LNCAP (cell line): ENCODE results near the gene MCCD1.

Experiments used
- TF ChIP-seq, protein P1 (sequence below): fragments of 450-650 bp; IDR thresholded peaks from 2 replicates; pipeline ENCODE4 v1.5.1; 2017; ENCODE audit warnings: mild to moderate bottlenecking

Gene MCCD1

DNA sequence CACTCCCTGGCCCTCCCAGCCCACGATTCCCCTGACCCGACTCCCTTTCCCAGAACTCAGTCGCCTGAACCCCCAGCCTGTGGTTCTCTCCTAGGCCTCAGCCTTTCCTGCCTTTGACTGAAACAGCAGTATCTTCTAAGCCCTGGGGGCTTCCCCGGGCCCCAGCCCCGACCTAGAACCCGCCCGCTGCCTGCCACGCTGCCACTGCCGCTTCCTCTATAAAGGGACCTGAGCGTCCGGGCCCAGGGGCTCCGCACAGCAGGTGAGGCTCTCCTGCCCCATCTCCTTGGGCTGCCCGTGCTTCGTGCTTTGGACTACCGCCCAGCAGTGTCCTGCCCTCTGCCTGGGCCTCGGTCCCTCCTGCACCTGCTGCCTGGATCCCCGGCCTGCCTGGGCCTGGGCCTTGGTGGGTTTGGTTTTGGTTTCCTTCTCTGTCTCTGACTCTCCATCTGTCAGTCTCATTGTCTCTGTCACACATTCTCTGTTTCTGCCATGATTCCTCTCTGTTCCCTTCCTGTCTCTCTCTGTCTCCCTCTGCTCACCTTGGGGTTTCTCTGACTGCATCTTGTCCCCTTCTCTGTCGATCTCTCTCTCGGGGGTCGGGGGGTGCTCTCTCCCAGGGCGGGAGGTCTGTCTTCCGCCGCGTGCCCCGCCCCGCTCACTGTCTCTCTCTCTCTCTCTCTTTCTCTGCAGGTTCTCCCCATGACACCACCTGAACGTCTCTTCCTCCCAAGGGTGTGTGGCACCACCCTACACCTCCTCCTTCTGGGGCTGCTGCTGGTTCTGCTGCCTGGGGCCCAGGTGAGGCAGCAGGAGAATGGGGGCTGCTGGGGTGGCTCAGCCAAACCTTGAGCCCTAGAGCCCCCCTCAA, 43.5 kb downstream of the MCCD1 start, which contains the start of gene LTA:
LTA (plus strand) TSS at position 249 of the 871 bp plus-strand sequence; CDS start at position 703, 454 bp downstream.
- TF ChIP-seq, protein P1, sequence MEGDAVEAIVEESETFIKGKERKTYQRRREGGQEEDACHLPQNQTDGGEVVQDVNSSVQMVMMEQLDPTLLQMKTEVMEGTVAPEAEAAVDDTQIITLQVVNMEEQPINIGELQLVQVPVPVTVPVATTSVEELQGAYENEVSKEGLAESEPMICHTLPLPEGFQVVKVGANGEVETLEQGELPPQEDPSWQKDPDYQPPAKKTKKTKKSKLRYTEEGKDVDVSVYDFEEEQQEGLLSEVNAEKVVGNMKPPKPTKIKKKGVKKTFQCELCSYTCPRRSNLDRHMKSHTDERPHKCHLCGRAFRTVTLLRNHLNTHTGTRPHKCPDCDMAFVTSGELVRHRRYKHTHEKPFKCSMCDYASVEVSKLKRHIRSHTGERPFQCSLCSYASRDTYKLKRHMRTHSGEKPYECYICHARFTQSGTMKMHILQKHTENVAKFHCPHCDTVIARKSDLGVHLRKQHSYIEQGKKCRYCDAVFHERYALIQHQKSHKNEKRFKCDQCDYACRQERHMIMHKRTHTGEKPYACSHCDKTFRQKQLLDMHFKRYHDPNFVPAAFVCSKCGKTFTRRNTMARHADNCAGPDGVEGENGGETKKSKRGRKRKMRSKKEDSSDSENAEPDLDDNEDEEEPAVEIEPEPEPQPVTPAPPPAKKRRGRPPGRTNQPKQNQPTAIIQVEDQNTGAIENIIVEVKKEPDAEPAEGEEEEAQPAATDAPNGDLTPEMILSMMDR: no peak

DNA sequence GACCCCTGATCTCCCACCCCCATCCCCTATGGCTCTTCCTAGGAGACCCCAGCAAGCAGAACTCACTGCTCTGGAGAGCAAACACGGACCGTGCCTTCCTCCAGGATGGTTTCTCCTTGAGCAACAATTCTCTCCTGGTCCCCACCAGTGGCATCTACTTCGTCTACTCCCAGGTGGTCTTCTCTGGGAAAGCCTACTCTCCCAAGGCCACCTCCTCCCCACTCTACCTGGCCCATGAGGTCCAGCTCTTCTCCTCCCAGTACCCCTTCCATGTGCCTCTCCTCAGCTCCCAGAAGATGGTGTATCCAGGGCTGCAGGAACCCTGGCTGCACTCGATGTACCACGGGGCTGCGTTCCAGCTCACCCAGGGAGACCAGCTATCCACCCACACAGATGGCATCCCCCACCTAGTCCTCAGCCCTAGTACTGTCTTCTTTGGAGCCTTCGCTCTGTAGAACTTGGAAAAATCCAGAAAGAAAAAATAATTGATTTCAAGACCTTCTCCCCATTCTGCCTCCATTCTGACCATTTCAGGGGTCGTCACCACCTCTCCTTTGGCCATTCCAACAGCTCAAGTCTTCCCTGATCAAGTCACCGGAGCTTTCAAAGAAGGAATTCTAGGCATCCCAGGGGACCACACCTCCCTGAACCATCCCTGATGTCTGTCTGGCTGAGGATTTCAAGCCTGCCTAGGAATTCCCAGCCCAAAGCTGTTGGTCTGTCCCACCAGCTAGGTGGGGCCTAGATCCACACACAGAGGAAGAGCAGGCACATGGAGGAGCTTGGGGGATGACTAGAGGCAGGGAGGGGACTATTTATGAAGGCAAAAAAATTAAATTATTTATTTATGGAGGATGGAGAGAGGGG, 44.7 kb downstream of the MCCD1 start:
- TF ChIP-seq, protein P1: no peak

DNA sequence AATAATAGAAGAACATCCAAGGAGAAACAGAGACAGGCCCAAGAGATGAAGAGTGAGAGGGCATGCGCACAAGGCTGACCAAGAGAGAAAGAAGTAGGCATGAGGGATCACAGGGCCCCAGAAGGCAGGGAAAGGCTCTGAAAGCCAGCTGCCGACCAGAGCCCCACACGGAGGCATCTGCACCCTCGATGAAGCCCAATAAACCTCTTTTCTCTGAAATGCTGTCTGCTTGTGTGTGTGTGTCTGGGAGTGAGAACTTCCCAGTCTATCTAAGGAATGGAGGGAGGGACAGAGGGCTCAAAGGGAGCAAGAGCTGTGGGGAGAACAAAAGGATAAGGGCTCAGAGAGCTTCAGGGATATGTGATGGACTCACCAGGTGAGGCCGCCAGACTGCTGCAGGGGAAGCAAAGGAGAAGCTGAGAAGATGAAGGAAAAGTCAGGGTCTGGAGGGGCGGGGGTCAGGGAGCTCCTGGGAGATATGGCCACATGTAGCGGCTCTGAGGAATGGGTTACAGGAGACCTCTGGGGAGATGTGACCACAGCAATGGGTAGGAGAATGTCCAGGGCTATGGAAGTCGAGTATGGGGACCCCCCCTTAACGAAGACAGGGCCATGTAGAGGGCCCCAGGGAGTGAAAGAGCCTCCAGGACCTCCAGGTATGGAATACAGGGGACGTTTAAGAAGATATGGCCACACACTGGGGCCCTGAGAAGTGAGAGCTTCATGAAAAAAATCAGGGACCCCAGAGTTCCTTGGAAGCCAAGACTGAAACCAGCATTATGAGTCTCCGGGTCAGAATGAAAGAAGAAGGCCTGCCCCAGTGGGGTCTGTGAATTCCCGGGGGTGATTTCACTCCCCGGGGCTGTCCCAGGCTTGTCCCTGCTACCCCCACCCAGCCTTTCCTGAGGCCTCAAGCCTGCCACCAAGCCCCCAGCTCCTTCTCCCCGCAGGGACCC, 45.6 kb downstream of the MCCD1 start:
- TF ChIP-seq, protein P1: no peak

DNA sequence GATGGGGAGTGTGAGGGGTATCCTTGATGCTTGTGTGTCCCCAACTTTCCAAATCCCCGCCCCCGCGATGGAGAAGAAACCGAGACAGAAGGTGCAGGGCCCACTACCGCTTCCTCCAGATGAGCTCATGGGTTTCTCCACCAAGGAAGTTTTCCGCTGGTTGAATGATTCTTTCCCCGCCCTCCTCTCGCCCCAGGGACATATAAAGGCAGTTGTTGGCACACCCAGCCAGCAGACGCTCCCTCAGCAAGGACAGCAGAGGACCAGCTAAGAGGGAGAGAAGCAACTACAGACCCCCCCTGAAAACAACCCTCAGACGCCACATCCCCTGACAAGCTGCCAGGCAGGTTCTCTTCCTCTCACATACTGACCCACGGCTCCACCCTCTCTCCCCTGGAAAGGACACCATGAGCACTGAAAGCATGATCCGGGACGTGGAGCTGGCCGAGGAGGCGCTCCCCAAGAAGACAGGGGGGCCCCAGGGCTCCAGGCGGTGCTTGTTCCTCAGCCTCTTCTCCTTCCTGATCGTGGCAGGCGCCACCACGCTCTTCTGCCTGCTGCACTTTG, 46.7 kb downstream of the MCCD1 start, which contains the start of gene TNF:
TNF (plus strand) TSS at position 231 of the 567 bp plus-strand sequence; CDS start at position 408, 177 bp downstream.
- TF ChIP-seq, protein P1: no peak

DNA sequence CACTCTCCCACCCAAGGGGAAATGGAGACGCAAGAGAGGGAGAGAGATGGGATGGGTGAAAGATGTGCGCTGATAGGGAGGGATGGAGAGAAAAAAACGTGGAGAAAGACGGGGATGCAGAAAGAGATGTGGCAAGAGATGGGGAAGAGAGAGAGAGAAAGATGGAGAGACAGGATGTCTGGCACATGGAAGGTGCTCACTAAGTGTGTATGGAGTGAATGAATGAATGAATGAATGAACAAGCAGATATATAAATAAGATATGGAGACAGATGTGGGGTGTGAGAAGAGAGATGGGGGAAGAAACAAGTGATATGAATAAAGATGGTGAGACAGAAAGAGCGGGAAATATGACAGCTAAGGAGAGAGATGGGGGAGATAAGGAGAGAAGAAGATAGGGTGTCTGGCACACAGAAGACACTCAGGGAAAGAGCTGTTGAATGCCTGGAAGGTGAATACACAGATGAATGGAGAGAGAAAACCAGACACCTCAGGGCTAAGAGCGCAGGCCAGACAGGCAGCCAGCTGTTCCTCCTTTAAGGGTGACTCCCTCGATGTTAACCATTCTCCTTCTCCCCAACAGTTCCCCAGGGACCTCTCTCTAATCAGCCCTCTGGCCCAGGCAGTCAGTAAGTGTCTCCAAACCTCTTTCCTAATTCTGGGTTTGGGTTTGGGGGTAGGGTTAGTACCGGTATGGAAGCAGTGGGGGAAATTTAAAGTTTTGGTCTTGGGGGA, 47.4 kb downstream of the MCCD1 start:
- TF ChIP-seq, protein P1: no peak

DNA sequence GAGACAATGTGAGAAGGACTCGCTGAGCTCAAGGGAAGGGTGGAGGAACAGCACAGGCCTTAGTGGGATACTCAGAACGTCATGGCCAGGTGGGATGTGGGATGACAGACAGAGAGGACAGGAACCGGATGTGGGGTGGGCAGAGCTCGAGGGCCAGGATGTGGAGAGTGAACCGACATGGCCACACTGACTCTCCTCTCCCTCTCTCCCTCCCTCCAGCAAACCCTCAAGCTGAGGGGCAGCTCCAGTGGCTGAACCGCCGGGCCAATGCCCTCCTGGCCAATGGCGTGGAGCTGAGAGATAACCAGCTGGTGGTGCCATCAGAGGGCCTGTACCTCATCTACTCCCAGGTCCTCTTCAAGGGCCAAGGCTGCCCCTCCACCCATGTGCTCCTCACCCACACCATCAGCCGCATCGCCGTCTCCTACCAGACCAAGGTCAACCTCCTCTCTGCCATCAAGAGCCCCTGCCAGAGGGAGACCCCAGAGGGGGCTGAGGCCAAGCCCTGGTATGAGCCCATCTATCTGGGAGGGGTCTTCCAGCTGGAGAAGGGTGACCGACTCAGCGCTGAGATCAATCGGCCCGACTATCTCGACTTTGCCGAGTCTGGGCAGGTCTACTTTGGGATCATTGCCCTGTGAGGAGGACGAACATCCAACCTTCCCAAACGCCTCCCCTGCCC, 48.3 kb downstream of the MCCD1 start:
- TF ChIP-seq, protein P1: no peak
